ENCODE results near the gene CCDC167. TPM values are rescaled to one million over a fixed set of nuclear protein-coding genes. Genes with fewer than 3 reads are reported as not detected.

The CCDC167 gene
- total and polyA plus RNA-seq, 10 of the 15 experiments (the other 5 are each of a cell fraction or from before 2014, with no cell fraction given): 74.9 to 380 (median 137) TPM

- no peak for TF ChIP-seq BCLAF1 (IDR thresholded peaks at IDR 0.05)
- no peak for TF ChIP-seq TCF3 (IDR thresholded peaks at IDR 0.05; ENCODE audit: borderline replicate concordance, insufficient read depth, low read depth, low read length)
- no peak for TF ChIP-seq IRF5 (IDR thresholded peaks at IDR 0.05; ENCODE audit: borderline replicate concordance)
- TF ChIP-seq FOS (IDR thresholded peaks at IDR 0.05; ENCODE audit: borderline replicate concordance, extremely low read depth, insufficient read length): no peak
- no peak for TF ChIP-seq YBX1 (IDR thresholded peaks at IDR 0.05)
- TF ChIP-seq NR2C1 (IDR thresholded peaks at IDR 0.05): no peak
- no peak for TF ChIP-seq RB1 (IDR thresholded peaks at IDR 0.05; ENCODE audit: borderline replicate concordance)
- 0 out of 2 replicates have a peak, but pooled peaks have one; percentile 31 for TF ChIP-seq ZNF384 (IDR thresholded peaks at IDR 0.05; ENCODE audit: borderline replicate concordance, low read depth, low read length)
- no peak for TF ChIP-seq CEBPB (IDR thresholded peaks at IDR 0.05; ENCODE audit: borderline replicate concordance in 1 of 2, low read depth in 2 of 2, low read length in 2 of 2)
Measured at GRCh38 chr6:37500294-37500608, 558 bp upstream of the CCDC167 start (continued).
